Gastroesophageal sphincter (tissue), 3 donors: ENCODE results near the gene CEP131.

ENCODE experiments used
- CTCF ChIP-seq, 4 experiments: fragments of 200-600 bp in 2 of 4; fragments of 450-650 bp in 2 of 4; sonication (generic) in 1 of 4; IDR thresholded peaks; one replicate each; pipeline ENCODE4 v1.5.1; 2017 to 2019; ENCODE audit warnings: antibody characterized with exemption in 4 of 4, mild to moderate bottlenecking in 2 of 4, moderate library complexity in 2 of 4
- POLR2A ChIP-seq, 2 donors: fragments of 450-650 bp; IDR thresholded peaks; one replicate each; pipeline ENCODE4 v1.6.1; 2017; ENCODE audit warnings: antibody characterized with exemption in 2 of 2, mild to moderate bottlenecking in 2 of 2, moderate library complexity in 1 of 2

GRCh38 chr17:81158688-81159590 lies 63.8 kb downstream of the CEP131 start:
- TF ChIP-seq CTCF (IDR thresholded peaks at IDR 0.05): no peak
- no peak for TF ChIP-seq POLR2A (IDR thresholded peaks at IDR 0.05)
